Gastrocnemius medialis (tissue), 4 donors: ENCODE data around the gene RPS6KA2. TPM values are rescaled to one million over a fixed set of nuclear protein-coding genes. Genes with fewer than 3 reads are reported as not detected.

ENCODE experiments used
- ATAC-seq, 2 donors: fragments of 150-250 bp; one replicate each; pipeline ENCODE4 v1.9.1; 2016
- DNase-seq, 2 donors: peaks; one replicate each; pipeline ENCODE4 v3.0.0-alpha.2; 2019
- H3K27ac ChIP-seq, 4 donors: fragments of 200-600 bp; sonication (generic); 1 replicate in 1 of 4; 2 replicates in 3 of 4; pipeline ENCODE4 v1.5.1; 2016 to 2018; ENCODE audit warnings: mild to moderate bottlenecking in 2 of 4, moderate library complexity in 1 of 4
- H3K27me3 ChIP-seq, 3 donors: fragments of 200-600 bp; sonication (generic) in 2 of 3; 1 replicate in 1 of 3; 2 replicates in 2 of 3; pipeline versions ENCODE4 v1.5.1 to v1.6.0; 2016 to 2019; ENCODE audit warnings: mild to moderate bottlenecking in 1 of 3, moderate library complexity in 1 of 3
- H3K36me3 ChIP-seq, 2 donors: fragments of 200-600 bp; sonication (generic) in 1 of 2; one replicate each; pipeline ENCODE4 v1.5.1; 2017 to 2018
- H3K4me1 ChIP-seq, 2 donors: fragments of 200-600 bp; sonication (generic) in 1 of 2; one replicate each; pipeline ENCODE4 v1.5.1; 2016 to 2017; ENCODE audit warnings: mild to moderate bottlenecking in 2 of 2
- H3K4me3 ChIP-seq, 4 donors: fragments of 200-600 bp; sonication (generic) in 3 of 4; 1 replicate in 1 of 4; 2 replicates in 3 of 4; pipeline ENCODE4 v1.5.1; 2016 to 2019; ENCODE audit warnings: mild to moderate bottlenecking in 2 of 4
- H3K9me3 ChIP-seq, 3 donors: fragments of 200-600 bp; sonication (generic) in 2 of 3; 1 replicate in 1 of 3; 2 replicates in 2 of 3; pipeline ENCODE4 v1.5.1; 2016 to 2019
- POLR2A ChIP-seq, 2 donors: fragments of 450-650 bp; IDR thresholded peaks; one replicate each; pipeline ENCODE4 v1.6.1; 2017; ENCODE audit warnings: antibody characterized with exemption in 2 of 2, mild to moderate bottlenecking in 2 of 2, moderate library complexity in 2 of 2
- in situ Hi-C, 4 donors: fragments of 200-750 bp; cut with MboI; loops; one replicate each; pipeline versions ENCODE4 v1.15.0 to v1.8.0; 2017; ENCODE audit warnings: low sequenced_read_pairs in 4 of 4
- intact Hi-C: fragments of 100-400 bp; cut with DNase I; formaldehyde crosslinking; loops from one replicate; pipeline ENCODE4 v1.15.1; 2023; ENCODE audit warnings: low total_unique reads
- total RNA-seq, 4 donors: library from RNA; depleted of rRNA; stranded (reverse); fragments of >200 nt; gene quantifications; one replicate each; pipeline versions ENCODE4 v1.1.0 to v1.2.3, GENCODE V29; 2016
- TF ChIP-seq, protein P1 (sequence below), 5 experiments: fragments of 450-650 bp in 3 of 5; fragments of 200-600 bp in 2 of 5; sonication (generic) in 2 of 5; IDR thresholded peaks in 4 of 5; conservative IDR thresholded peaks in 1 of 5; 1 replicate in 4 of 5; 2 replicates in 1 of 5; pipeline ENCODE4 v1.5.1; 2016 to 2019; ENCODE audit warnings: antibody characterized with exemption in 5 of 5, mild to moderate bottlenecking in 3 of 5, moderate library complexity in 3 of 5

The RPS6KA2 gene
- total RNA-seq, 4 donors from 2014 or later: 18.7 to 35.7 (median 27.4) TPM

GRCh38 chr6:166488701-166489100, 138.3 kb downstream of the RPS6KA2 start:
- Histone ChIP-seq H3K4me3 (no peak overlapping the region), H3K4me1 (peaks cover 0 to 8% of the 10 kb centered on the region in 2 donors), H3K27ac (peak overlapping the region in 3 of 4 donors; percentile 9 to 55 (median 28)), H3K9me3 (no peaks in the 10 kb centered on the region), H3K27me3 (no peaks in the 10 kb centered on the region), H3K36me3 (peaks cover 2 to 31% of the 10 kb centered on the region in 2 donors)
- in situ Hi-C loops: no loop called here
- no peak for ATAC-seq
- intact Hi-C loops: no loop called here
- DNase-seq: peak in 1 of 2 donors; percentile 10
- TF ChIP-seq POLR2A (IDR thresholded peaks at IDR 0.05): no peak
- TF ChIP-seq, protein P1, sequence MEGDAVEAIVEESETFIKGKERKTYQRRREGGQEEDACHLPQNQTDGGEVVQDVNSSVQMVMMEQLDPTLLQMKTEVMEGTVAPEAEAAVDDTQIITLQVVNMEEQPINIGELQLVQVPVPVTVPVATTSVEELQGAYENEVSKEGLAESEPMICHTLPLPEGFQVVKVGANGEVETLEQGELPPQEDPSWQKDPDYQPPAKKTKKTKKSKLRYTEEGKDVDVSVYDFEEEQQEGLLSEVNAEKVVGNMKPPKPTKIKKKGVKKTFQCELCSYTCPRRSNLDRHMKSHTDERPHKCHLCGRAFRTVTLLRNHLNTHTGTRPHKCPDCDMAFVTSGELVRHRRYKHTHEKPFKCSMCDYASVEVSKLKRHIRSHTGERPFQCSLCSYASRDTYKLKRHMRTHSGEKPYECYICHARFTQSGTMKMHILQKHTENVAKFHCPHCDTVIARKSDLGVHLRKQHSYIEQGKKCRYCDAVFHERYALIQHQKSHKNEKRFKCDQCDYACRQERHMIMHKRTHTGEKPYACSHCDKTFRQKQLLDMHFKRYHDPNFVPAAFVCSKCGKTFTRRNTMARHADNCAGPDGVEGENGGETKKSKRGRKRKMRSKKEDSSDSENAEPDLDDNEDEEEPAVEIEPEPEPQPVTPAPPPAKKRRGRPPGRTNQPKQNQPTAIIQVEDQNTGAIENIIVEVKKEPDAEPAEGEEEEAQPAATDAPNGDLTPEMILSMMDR (IDR thresholded peaks at IDR 0.05 in 4 of 5, conservative IDR thresholded peaks at IDR 0.05 in 1 of 5): no peak

DNA sequence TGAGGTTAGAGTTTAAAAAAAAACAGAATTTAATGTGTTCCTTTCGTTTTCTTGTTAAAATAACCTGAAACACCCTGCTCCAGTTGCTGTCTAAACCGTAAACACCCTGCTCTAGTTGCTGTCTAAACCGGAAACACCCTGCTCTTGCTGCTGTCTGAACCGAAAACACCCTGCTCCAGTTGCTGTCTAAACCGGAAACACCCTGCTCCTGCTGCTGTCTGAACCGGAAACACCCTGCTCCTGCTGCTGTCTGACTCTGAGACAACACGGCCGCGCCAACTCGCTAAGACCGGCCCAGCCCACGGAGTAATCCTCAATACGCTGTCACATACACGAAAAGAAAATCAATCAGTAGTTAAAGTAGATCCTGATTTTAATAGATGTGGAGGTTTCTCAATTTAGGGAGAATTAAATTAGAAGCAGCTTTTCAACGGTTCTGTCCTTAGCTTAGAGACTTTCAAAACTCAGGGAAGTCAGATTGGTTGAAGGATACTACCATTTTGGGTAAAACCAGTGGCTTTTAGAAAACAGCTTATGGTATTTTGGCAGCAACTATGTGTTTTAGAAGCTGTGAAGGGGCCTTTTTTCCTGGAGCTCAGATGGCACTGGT, 138.9 kb downstream of the RPS6KA2 start:
- Histone ChIP-seq H3K4me1 (peaks cover 0 to 8% of the 10 kb centered on the region in 2 donors), H3K4me3 (no peak overlapping the region), H3K36me3 (peaks cover 2 to 34% of the 10 kb centered on the region in 2 donors), H3K9me3 (no peaks in the 10 kb centered on the region), H3K27me3 (no peaks in the 10 kb centered on the region), H3K27ac (peak overlapping the region in 3 of 4 donors; percentile 9 to 55 (median 28))
- in situ Hi-C loops (no loop called here), intact Hi-C loops (no loop called here)
- no peak for TF ChIP-seq POLR2A (IDR thresholded peaks at IDR 0.05)
- TF ChIP-seq, protein P1 (IDR thresholded peaks at IDR 0.05 in 4 of 5, conservative IDR thresholded peaks at IDR 0.05 in 1 of 5): no peak
- ATAC-seq: peak in 1 of 2 donors; percentile 63
- peak; percentile 29 to 50 for DNase-seq

GRCh38 chr6:166487148-166487547, 139.9 kb downstream of the RPS6KA2 start:
- Histone ChIP-seq H3K4me1 (peaks cover 0 to 8% of the 10 kb centered on the region in 2 donors), H3K27ac (no peak overlapping the region), H3K4me3 (no peak overlapping the region), H3K27me3 (no peaks in the 10 kb centered on the region), H3K9me3 (no peaks in the 10 kb centered on the region), H3K36me3 (peaks cover 2 to 32% of the 10 kb centered on the region in 2 donors)
- ATAC-seq (no peak), DNase-seq (peak in 1 of 2 donors; percentile 4)
- in situ Hi-C loops (no loop called here), intact Hi-C loops (no loop called here)
- TF ChIP-seq POLR2A (IDR thresholded peaks at IDR 0.05): no peak
- TF ChIP-seq, protein P1 (IDR thresholded peaks at IDR 0.05 in 4 of 5, conservative IDR thresholded peaks at IDR 0.05 in 1 of 5): no peak

DNA sequence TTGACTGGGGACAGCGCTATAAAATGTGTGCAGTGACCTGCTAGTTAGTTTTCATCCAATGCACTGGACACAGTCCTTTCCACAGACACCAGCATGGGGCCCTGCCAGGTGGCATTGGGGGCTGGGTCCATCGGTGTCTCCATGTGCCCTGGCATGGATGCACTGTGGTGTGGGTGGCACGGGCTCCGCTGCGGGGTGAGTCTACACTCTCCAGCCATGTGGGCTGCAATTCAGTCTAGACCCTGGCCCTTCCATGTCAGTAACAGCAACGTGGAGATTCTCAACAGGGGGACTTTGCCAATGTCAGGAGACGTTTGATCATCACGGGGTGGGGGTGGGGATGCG, 140.5 kb downstream of the RPS6KA2 start:
- no peaks in the 10 kb centered on the region for H3K27me3 ChIP-seq
- H3K4me3 ChIP-seq: no peak overlapping the region
- DNase-seq (no peak), ATAC-seq (no peak)
- peaks cover 2 to 32% of the 10 kb centered on the region in 2 donors for H3K36me3 ChIP-seq
- intact Hi-C loops (no loop called here), in situ Hi-C loops (no loop called here)
- no peak overlapping the region for H3K27ac ChIP-seq
- no peaks in the 10 kb centered on the region for H3K9me3 ChIP-seq
- peaks cover 0 to 8% of the 10 kb centered on the region in 2 donors for H3K4me1 ChIP-seq
- TF ChIP-seq, protein P1 (IDR thresholded peaks at IDR 0.05 in 4 of 5, conservative IDR thresholded peaks at IDR 0.05 in 1 of 5): no peak
- no peak for TF ChIP-seq POLR2A (IDR thresholded peaks at IDR 0.05)
